Colon (tissue), 2 donors: Measurements from ENCODE around the gene POU2AF3.

Experiments used
- FAIRE-seq: peaks from 2 replicates; lab custom pipeline; 2012; peaks lifted over from hg19 to GRCh38; lab: Jason Lieb, UNC
- donor health status: control.
- donor health status: control.

The POU2AF3 gene

GRCh38 chr11:111329306-111330204 lies 31.2 kb downstream of the POU2AF3 start:
- no peak for FAIRE-seq

DNA sequence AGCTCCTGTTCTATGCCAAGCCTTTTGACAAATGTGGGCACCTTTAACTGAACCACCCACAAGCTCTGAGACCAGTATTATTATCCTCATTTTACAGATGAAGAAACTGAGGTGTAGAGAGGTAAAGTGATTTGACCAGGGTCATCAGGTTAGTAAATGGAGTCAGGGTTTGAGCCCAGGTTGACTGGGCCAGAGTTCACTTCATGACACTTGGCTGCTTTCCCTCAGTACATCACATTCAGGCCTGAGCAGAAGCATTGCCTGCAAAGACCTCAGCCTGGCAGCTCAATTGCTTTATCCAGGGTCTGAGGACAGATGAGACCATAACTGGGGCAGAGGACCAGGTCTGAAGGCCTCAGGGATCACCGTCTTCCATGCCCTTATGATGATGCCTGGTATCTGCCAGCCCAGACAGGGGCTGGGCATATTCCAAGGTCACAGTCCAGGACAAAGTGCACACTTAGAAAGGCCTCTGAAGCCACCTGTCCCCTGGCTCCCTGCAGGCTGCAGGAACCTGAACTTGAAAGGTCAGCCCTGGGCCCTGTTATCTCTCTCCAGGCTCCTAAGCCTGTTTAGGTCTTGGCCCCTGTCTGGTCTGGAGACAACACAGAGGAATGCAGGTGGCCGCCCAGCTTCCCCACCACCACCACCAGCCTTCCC lies 32.0 kb downstream of the POU2AF3 start:
- FAIRE-seq: no peak

DNA sequence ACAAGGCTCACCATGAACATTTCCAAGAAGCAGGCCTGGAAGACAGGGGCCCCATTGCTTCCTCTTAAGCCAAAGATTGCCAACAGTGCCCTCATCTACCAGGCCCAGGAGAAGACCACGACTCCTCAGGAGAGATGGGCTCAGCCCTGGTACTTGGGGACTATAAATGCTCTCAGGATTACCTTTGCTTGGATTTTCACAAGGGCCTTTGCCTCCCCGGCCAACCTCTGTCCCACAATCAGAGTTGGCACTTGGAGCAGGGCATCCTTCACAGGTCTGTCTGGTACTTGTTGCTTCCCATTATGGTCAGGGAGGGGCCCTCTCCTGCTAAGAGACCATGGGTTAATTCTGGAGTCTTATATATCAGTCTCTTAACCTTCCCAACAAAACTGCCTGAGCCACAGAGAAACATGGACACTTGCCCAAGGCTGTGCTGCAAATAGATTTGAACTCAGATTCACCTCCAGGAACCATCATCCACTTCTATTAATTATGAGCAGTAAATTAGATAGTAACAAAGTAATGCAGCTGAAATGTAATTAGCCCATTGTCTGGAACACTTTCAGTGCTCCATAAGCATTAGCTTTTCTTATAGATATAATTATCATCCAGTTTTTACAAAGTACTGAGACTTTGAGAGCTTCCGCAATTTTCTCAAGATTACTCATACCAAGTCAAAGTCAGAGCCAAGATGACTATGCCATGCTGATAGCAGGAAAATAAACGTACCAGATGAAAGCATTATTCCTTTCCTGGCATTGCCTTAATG lies 33.5 kb downstream of the POU2AF3 start:
- FAIRE-seq: no peak

DNA sequence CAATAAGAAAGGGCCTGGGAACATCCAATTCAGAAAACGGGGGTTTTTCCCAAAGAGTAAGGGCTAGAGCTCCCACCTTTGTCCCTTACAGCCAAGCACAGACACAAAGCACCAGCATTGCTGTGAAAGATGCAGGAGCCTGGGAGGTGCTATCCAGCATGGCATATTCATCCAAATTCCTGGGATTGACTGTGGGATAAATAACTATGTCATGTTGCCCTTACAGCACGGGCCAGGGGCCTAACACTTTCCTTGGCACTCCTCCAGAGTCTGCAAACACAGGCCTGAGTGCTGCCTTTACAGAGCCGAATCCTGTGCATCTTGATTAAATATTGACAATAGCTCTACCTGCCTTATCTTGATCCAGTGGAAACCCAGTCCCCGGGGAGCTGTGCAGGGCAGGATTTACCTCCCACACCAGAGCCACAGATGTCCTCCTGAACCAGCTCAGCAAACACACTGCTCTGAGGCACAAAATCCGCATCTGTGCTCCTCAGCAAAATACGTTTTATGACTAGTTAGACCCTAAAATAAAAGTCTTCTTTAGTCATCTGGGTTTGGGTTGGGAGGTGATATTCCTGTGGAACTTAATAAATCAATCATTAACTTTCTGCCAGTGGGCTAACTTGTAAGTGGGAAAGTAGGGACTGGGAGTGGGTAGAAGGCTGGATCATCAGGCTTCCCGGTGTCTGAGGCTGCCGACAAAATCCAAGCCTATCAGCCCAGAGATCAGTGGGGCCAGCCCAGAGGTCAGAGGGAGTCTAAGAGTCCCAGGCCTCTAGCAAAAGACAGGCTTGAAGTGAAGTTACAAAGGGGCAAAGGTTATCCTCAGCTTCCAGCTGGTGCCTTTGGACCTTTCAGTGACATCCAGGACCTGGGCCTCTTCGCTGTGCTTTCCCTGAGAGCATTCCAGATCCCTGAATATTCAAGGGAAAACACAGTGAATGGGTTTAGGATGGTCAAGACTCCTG lies 36.5 kb downstream of the POU2AF3 start:
- FAIRE-seq: no peak

DNA sequence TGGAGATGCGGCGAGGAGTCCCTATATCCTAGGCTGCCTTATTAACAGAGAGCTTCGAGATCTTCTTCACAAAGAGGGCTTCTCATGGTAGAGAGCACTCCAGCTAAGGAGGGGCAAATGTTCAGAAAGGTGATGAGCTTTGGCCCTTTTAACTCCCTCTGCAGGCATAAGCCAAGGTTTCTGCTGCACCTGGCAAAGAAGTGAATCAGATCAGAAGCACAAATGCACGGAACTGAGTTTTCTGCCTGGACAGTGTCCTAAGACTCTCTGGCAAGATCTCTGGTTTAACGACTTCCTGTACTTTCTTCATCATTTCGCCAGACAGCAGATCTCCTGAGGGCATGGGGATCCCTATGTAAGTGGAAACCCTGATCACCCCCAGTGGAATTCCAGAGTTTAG lies 37.2 kb downstream of the POU2AF3 start:
- no peak for FAIRE-seq

GRCh38 chr11:111336062-111336461 lies 37.7 kb downstream of the POU2AF3 start:
- no peak for FAIRE-seq

DNA sequence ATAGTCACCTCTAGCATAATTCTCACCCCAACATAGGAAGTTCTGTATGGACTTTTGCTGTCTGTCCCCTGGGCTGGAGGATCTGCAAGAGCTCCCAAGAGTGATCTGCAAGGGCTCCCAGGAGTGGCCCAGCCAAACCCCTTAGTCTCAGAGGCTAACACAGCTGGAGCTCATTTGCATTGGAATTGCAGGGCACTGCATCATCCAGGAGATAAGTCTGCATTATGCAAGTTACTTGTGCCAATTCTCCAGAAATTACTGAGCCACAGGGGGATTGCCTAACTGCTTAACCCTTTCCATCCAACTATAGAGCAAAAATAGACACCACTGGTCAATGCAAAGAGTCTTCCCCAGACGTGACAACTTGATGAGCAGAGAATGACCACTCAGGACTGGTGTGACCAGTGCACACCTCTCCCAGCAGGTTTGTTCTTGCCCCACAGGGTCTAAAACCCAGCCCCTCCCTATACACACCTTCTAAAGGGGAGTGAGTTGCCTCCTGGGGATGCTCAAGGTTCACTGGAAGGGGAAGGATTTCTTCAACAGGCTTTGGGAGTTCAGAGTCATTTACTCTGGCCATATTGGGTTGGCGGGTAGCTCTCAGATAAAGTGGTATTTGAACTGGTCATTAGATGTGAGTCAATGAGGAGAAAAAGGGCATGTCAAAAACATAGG lies 38.4 kb downstream of the POU2AF3 start:
- FAIRE-seq: no peak

- no peak for FAIRE-seq
These were observed 41.5 kb downstream of the POU2AF3 start for GRCh38 chr11:111339758-111340388.

GRCh38 chr11:111342329-111342728 lies 44.0 kb downstream of the POU2AF3 start:
- no peak for FAIRE-seq

DNA sequence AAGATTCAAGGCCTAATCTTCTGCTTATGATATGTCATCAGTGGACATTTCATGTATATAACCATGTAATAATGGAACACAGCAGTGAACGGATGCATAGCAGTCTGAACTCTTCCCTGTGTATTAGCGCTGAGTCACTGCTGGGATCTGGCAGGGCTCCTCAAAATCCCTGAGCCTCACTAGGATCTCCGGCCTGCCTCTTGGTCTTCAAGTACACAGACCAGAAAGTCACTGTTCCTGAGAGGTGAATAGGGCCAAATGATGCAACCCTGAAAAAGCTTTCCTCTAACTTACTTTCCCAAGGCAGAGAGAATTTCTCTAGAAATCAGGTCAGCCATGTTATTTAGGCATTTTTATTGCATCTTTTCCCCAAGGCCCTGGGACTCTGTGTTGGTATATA lies 45.7 kb downstream of the POU2AF3 start:
- no peak for FAIRE-seq

- no peak for FAIRE-seq
These were observed 48.8 kb downstream of the POU2AF3 start for GRCh38 chr11:111347002-111347722.

DNA sequence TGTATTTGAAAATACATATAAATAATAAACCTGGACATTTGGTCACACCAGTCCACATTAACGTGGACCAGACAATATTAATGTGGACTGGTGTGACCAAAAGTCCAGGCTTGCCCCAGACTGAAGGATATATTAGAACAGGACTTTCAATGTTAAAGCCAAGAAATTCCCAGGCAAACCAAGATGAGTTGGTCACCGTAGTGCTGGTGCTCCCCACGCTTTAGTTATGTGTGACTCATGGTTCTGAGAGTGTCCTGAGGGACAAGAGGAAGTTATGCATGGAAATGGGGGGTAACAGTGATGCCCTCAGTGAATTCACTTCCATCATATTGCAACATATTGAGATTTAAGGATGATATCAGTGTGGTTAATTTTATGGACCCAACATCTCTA lies 49.4 kb downstream of the POU2AF3 start:
- FAIRE-seq: no peak

- FAIRE-seq: peak; percentile 83
These were observed 49.8 kb downstream of the POU2AF3 start for GRCh38 chr11:111348147-111348546.

DNA sequence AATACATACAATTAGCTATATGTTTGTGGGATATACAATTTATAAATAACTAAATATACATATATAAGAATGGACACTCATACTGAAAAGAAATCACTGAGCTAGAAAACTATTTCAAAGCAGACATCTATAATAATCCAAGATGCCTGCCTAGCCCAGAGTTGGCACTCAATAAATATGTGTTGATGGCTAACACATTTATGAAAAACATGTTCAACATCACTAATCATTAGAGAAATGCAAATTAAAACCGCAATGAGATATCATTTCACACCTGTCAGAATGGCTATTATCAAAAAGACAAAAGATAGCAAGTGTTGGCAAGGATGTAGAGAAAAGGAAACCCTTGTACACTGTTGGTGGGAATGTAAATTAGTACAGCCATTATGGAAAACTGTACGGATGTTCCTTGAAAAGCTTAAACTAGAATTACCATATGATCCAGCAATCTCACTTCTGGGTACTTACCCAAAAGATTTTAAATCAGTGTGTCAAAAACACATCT lies 50.9 kb downstream of the POU2AF3 start:
- no peak for FAIRE-seq

- no peak for FAIRE-seq
These were observed 52.5 kb downstream of the POU2AF3 start for GRCh38 chr11:111350811-111351210.

GRCh38 chr11:111351374-111352055 lies 53.2 kb downstream of the POU2AF3 start:
- no peak for FAIRE-seq

GRCh38 chr11:111352231-111352746 lies 53.9 kb downstream of the POU2AF3 start:
- FAIRE-seq: no peak

- no peak for FAIRE-seq
These were observed 54.8 kb downstream of the POU2AF3 start for GRCh38 chr11:111352935-111353710.
